Activated CD4-positive, alpha-beta T cell treated with anti-CD3 and anti-CD28 coated beads for 36 hours (primary cell): ENCODE measurements around the gene FKBP10. TPM values are rescaled to one million over a fixed set of nuclear protein-coding genes. Genes with fewer than 3 reads are reported as not detected.
"Not testable (repeated sequence)": the region's sequence is repeated elsewhere in the genome, so short reads cannot be mapped to it uniquely, and the experiment has no call there.

Source experiments
- ATAC-seq: fragments of 200-7000 bp; cut with Tn5 transposase; one replicate; pipeline ENCODE4 v1.10.0; 2021; ENCODE audit warnings: mild to moderate bottlenecking, moderate library complexity
- CTCF ChIA-PET: fragments of 350-600 bp; sonication (Branson Sonifier 250); formaldehyde crosslinking; loops from one replicate; lab custom pipeline; 2021; ENCODE audit warnings: antibody characterized with exemption; lab: Charles Lee
- POLR2A ChIA-PET: fragments of 350-600 bp; sonication (Branson Sonifier 250); formaldehyde crosslinking; loops from one replicate; lab custom pipeline; 2021; ENCODE audit warnings: antibody characterized with exemption, inconsistent platforms; lab: Charles Lee
- DNase-seq: peaks from one replicate; pipeline ENCODE4 v3.0.0-alpha.2; 2020
- H3K27ac Mint-ChIP-seq: one replicate; pipeline ENCODE4 v1.8.0; 2021; ENCODE audit warnings: mixed read lengths
- H3K27me3 Mint-ChIP-seq: one replicate; pipeline ENCODE4 v1.8.0; 2021; ENCODE audit warnings: mixed read lengths
- H3K36me3 Mint-ChIP-seq: one replicate; pipeline ENCODE4 v1.8.0; 2021; ENCODE audit warnings: low read depth, mixed read lengths
- H3K4me1 Mint-ChIP-seq: one replicate; pipeline ENCODE4 v1.8.0; 2021; ENCODE audit warnings: mixed read lengths
- H3K4me3 Mint-ChIP-seq: one replicate; pipeline ENCODE4 v1.8.0; 2021; ENCODE audit warnings: mild to moderate bottlenecking, moderate library complexity, mixed read lengths
- H3K9me3 Mint-ChIP-seq: one replicate; pipeline ENCODE4 v1.8.0; 2021; ENCODE audit warnings: low read depth, mixed read lengths
- intact Hi-C, 2 experiments: fragments of 100-400 bp; cut with DNase I in 1 of 2; cut with micrococcal nuclease in 1 of 2; formaldehyde crosslinking; loops; one replicate each; pipeline versions ENCODE4 v1.14.2 to v1.15.1; 2022 to 2024; cut with DNase I, micrococcal nuclease
- total RNA-seq, 2 experiments: library from RNA; stranded (reverse); gene quantifications; one replicate each; pipeline ENCODE4 v1.2.3, GENCODE V29; 2021

FKBP10 gene
- total RNA-seq, 2 experiments from 2014 or later: 0.39 to 0.42 TPM

DNA sequence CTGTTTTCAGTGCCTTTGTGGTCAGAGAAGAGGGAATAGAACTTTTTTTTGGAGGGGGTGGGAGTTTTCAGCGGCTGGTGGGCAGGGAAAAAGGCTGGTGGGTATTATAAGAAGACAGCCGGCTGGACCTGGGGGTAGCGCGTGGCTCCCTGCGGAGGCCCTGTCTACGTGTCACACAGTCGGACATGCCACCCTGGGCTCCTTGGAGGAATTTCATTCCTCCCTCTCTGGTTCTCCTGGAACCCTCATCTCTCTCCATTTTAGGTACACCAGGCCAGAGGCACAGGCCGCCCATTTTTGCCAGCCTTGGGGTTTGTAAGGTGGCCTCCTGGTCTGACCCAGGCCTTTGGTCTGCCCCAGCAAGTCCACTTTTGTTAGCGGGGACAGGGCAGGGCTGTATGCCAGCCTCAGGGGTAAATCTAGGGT is 908 bp downstream of the FKBP10 start:
- intact Hi-C loops: no loop called here
- H3K36me3 Mint-ChIP-seq: no peaks in the 10 kb centered on the region
- ChIA-PET POLR2A (no interaction called here), CTCF (interaction anchor here (0.7 kb wide), 1 partner anchor 108 kb away, joined by 3 read pairs; no protein-coding TSS in a partner anchor)
- peaks cover 22% of the 10 kb centered on the region for H3K4me1 Mint-ChIP-seq
- H3K4me3 Mint-ChIP-seq: no peak overlapping the region
- peaks cover 2% of the 10 kb centered on the region for H3K27me3 Mint-ChIP-seq
- H3K9me3 Mint-ChIP-seq: no peaks in the 10 kb centered on the region
- DNase-seq (no peak), ATAC-seq (no peak)
- no peak overlapping the region for H3K27ac Mint-ChIP-seq

DNA sequence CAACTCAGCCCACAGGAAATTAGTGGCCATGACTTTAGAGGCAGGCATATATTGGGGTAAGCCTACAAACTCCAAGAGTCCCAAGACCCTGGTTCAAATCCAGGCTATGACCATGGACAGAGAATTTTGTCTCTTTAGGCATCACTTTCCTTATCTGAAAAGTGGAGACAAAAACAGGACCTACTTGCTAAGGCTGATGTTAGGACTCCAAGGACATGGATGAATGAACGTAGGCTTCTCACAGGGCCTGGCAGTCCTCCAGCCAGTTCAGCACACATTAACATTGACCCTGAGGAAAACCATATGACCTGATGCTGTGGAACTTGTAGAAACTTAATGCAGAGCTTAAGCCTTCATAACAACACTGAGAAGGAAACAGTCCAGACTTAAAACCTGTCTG is 1.4 kb downstream of the FKBP10 start:
- POLR2A ChIA-PET: no interaction called here
- intact Hi-C loops: no loop called here
- H3K36me3 Mint-ChIP-seq: no peaks in the 10 kb centered on the region
- no peak overlapping the region for H3K4me3 Mint-ChIP-seq
- H3K27ac Mint-ChIP-seq: no peak overlapping the region
- H3K4me1 Mint-ChIP-seq: peaks cover 22% of the 10 kb centered on the region
- CTCF ChIA-PET: interaction anchor here (0.6 to 1.2 kb wide), 4 partner anchors 12 to 118 kb away, joined by 3 to 5 read pairs (median 4); no protein-coding TSS in a partner anchor
- no peaks in the 10 kb centered on the region for H3K9me3 Mint-ChIP-seq
- no peak for DNase-seq
- ATAC-seq: no peak
- H3K27me3 Mint-ChIP-seq: peaks cover 2% of the 10 kb centered on the region

GRCh38 chr17:41816637-41817320 is 4.0 kb downstream of the FKBP10 start:
- Mint-ChIP-seq H3K9me3 (no peaks in the 10 kb centered on the region), H3K4me3 (no peak overlapping the region), H3K27ac (no peak overlapping the region), H3K4me1 (peaks cover 7% of the 10 kb centered on the region), H3K27me3 (peaks cover 2% of the 10 kb centered on the region), H3K36me3 (no peaks in the 10 kb centered on the region)
- DNase-seq (no peak), ATAC-seq (no peak)
- intact Hi-C loops: no loop called here
- CTCF ChIA-PET: interaction anchor here (0.7 kb wide), 1 partner anchor 24 kb away, joined by 4 read pairs; no protein-coding TSS in a partner anchor
- POLR2A ChIA-PET: no interaction called here

DNA sequence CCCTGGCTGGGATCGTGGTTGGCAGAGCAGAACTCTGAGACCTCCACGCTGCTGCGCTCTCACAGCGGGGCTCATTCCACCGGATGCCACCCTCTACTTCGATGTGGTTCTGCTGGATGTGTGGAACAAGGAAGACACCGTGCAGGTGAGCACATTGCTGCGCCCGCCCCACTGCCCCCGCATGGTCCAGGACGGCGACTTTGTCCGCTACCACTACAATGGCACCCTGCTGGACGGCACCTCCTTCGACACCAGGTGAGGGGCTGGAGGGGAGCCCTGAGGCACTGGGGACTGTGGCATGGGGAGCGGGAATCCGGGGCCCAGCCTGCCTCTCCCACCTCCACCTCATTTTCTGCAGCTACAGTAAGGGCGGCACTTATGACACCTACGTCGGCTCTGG is 5.2 kb downstream of the FKBP10 start:
- ATAC-seq: no peak
- ChIA-PET POLR2A (interaction anchor here (0.5 to 0.7 kb wide), 2 partner anchors 154 to 527 kb away, joined by 4 to 5 read pairs; no protein-coding TSS in a partner anchor), CTCF (no interaction called here)
- intact Hi-C loops: no loop called here
- Mint-ChIP-seq H3K9me3 (no peaks in the 10 kb centered on the region), H3K4me3 (no peak overlapping the region), H3K36me3 (no peaks in the 10 kb centered on the region), H3K27me3 (no peaks in the 10 kb centered on the region), H3K27ac (no peak overlapping the region), H3K4me1 (no peaks in the 10 kb centered on the region)
- DNase-seq: no peak

DNA sequence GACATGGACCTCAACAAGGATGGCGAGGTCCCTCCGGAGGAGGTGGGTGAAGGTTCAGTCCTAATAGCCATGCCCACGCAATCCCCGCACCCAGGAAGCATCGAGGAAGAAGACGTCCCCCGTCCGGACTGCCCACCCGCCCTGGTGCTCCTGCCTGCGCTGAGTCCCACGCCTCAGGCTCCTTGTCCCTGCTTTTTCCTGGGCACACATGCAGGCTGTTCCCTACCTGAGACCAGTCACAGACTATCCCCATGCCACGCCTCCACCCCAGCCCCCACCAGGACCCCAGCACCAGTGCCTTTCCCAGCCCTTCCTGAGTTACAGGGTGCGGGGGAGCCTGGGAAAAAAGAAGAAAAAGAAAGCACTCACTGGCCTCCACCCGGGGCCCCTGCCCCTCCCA is 9.0 kb downstream of the FKBP10 start:
- no peak for DNase-seq
- ChIA-PET CTCF (no interaction called here), POLR2A (no interaction called here)
- no peak for ATAC-seq
- no peak overlapping the region for H3K4me3 Mint-ChIP-seq
- H3K36me3 Mint-ChIP-seq: peaks cover 2% of the 10 kb centered on the region
- H3K27me3 Mint-ChIP-seq: no peaks in the 10 kb centered on the region
- H3K27ac Mint-ChIP-seq: no peak overlapping the region
- intact Hi-C loops: no loop called here
- no peaks in the 10 kb centered on the region for H3K9me3 Mint-ChIP-seq
- H3K4me1 Mint-ChIP-seq: no peaks in the 10 kb centered on the region

- no peak for DNase-seq
- intact Hi-C loops: no loop called here
- ATAC-seq: no peak
- CTCF ChIA-PET: interaction anchor here (0.6 to 0.7 kb wide), 2 partner anchors 62 to 64 kb away, joined by 3 to 4 read pairs; no protein-coding TSS in a partner anchor
- Mint-ChIP-seq H3K4me1 (no peaks in the 10 kb centered on the region), H3K27ac (no peak overlapping the region), H3K36me3 (peaks cover 5% of the 10 kb centered on the region), H3K9me3 (no peaks in the 10 kb centered on the region), H3K27me3 (no peaks in the 10 kb centered on the region), H3K4me3 (no peak overlapping the region)
- POLR2A ChIA-PET: no interaction called here
Measured at GRCh38 chr17:41822216-41823140, 9.7 kb downstream of the FKBP10 start.

GRCh38 chr17:41823141-41823524 is 10.3 kb downstream of the FKBP10 start:
- peaks cover 5% of the 10 kb centered on the region for H3K36me3 Mint-ChIP-seq
- intact Hi-C loops: no loop called here
- no peak overlapping the region for H3K4me3 Mint-ChIP-seq
- DNase-seq: no peak
- no peak overlapping the region for H3K27ac Mint-ChIP-seq
- ATAC-seq: no peak
- no peaks in the 10 kb centered on the region for H3K4me1 Mint-ChIP-seq
- H3K27me3 Mint-ChIP-seq: no peaks in the 10 kb centered on the region
- no peaks in the 10 kb centered on the region for H3K9me3 Mint-ChIP-seq
- POLR2A ChIA-PET: interaction anchor here (0.6 kb wide), 2 partner anchors 12 to 132 kb away, joined by 3 to 5 read pairs; no protein-coding TSS in a partner anchor
- CTCF ChIA-PET: interaction anchor here (0.7 kb wide), 1 partner anchor 62 kb away, joined by 3 read pairs; no protein-coding TSS in a partner anchor

- Mint-ChIP-seq H3K9me3 (no peaks in the 10 kb centered on the region), H3K27ac (no peak overlapping the region), H3K4me3 (no peak overlapping the region), H3K36me3 (peaks cover 5% of the 10 kb centered on the region), H3K27me3 (no peaks in the 10 kb centered on the region), H3K4me1 (no peaks in the 10 kb centered on the region)
- ChIA-PET CTCF (no interaction called here), POLR2A (interaction anchor here (0.6 kb wide), 2 partner anchors 12 to 132 kb away, joined by 3 to 5 read pairs; no protein-coding TSS in a partner anchor)
- intact Hi-C loops: no loop called here
- DNase-seq (no peak), ATAC-seq (no peak)
Measured at GRCh38 chr17:41823580-41823979, 10.8 kb downstream of the FKBP10 start.

- Mint-ChIP-seq H3K27me3 (no peaks in the 10 kb centered on the region), H3K4me1 (no peaks in the 10 kb centered on the region), H3K36me3 (peaks cover 5% of the 10 kb centered on the region), H3K4me3 (no peak overlapping the region), H3K9me3 (no peaks in the 10 kb centered on the region), H3K27ac (no peak overlapping the region)
- ATAC-seq (no peak), DNase-seq (no peak)
- ChIA-PET CTCF (no interaction called here), POLR2A (no interaction called here)
- intact Hi-C loops: no loop called here
Measured at GRCh38 chr17:41824086-41824485, 11.3 kb downstream of the FKBP10 start.

GRCh38 chr17:41825175-41825845 is 12.5 kb downstream of the FKBP10 start:
- Mint-ChIP-seq H3K36me3 (peaks cover 6% of the 10 kb centered on the region), H3K4me3 (no peak overlapping the region), H3K9me3 (no peaks in the 10 kb centered on the region), H3K4me1 (no peaks in the 10 kb centered on the region), H3K27me3 (no peaks in the 10 kb centered on the region), H3K27ac (no peak overlapping the region)
- DNase-seq (no peak), ATAC-seq (no peak)
- POLR2A ChIA-PET: no interaction called here
- CTCF ChIA-PET: no interaction called here
- intact Hi-C loops: no loop called here

DNA sequence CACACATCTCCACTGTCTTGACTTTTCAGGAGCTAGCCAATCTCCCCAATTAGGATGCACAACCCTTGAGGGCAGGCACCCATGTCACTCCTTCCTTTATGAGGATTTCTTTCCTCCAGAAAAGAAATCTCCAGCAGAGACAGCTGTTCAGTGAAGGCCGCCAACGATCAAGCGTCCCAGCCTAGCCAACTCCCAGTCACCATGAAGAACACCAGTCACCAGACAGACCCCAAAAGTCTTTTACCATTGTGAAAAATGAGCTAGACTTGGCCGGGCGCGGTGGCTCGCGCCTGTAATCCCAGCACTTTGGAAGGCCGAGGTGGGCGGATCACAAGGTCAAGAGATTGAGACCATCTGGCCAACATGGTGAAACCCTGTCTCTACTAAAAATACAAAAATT is 17.2 kb downstream of the FKBP10 start:
- H3K27ac Mint-ChIP-seq, ATAC-seq, intact Hi-C loops, H3K27me3 Mint-ChIP-seq, H3K9me3 Mint-ChIP-seq, DNase-seq, H3K4me3 Mint-ChIP-seq, H3K4me1 Mint-ChIP-seq: not testable (repeated sequence)
- ChIA-PET POLR2A (interaction anchor here (0.6 kb wide), 1 partner anchor 31 kb away, joined by 10 read pairs; no protein-coding TSS in a partner anchor), CTCF (interaction anchor here (0.6 kb wide), 1 partner anchor 49 kb away, joined by 4 read pairs; no protein-coding TSS in a partner anchor)
- H3K36me3 Mint-ChIP-seq: peaks cover 16% of the 10 kb centered on the region
